Measurements from ENCODE around the gene PLXNB1.
A peak's percentile ranks its signal among the peaks of the same experiment; 100 is the strongest.
"Not testable (repeated sequence)": the region's sequence is repeated elsewhere in the genome, so short reads cannot be mapped to it uniquely, and the experiment has no call there.

PLXNB1 gene

GRCh38 chr3:48465531-48466378, 35.9 kb upstream of the PLXNB1 start:
- peak; percentile 96 for DNase-seq (ENCODE audit: low spot score)

GRCh38 chr3:48465237-48465530, 35.3 kb upstream of the PLXNB1 start:
- no peak for DNase-seq (ENCODE audit: low spot score)

- no peak for DNase-seq (ENCODE audit: low spot score)
Observed at GRCh38 chr3:48464713-48465221, 34.9 kb upstream of the PLXNB1 start.

- no peak for DNase-seq (ENCODE audit: low spot score)
Observed at GRCh38 chr3:48463703-48464102, 33.8 kb upstream of the PLXNB1 start.

GRCh38 chr3:48461767-48462166, 31.9 kb upstream of the PLXNB1 start:
- DNase-seq (ENCODE audit: low spot score) = not testable (repeated sequence)

DNA sequence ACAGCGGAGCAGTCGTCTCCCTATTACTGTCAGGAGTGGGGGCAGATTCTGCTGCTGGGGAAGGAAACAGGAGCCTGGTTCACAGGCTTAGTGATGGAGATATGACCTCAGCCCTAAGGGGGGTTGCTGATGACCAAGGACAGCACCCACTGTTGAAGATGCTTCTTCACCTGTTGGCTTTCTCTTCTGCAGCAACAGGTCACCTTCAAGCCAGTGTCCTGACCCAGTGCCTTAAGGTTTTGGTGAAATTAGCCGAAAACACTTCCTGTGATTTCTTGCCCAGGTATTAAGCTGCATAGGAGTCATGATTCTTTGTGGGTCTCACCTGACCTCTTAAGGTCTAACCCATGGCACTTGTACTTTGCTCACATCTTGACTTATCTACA, 30.6 kb upstream of the PLXNB1 start:
- DNase-seq (ENCODE audit: low spot score) = no peak

DNA sequence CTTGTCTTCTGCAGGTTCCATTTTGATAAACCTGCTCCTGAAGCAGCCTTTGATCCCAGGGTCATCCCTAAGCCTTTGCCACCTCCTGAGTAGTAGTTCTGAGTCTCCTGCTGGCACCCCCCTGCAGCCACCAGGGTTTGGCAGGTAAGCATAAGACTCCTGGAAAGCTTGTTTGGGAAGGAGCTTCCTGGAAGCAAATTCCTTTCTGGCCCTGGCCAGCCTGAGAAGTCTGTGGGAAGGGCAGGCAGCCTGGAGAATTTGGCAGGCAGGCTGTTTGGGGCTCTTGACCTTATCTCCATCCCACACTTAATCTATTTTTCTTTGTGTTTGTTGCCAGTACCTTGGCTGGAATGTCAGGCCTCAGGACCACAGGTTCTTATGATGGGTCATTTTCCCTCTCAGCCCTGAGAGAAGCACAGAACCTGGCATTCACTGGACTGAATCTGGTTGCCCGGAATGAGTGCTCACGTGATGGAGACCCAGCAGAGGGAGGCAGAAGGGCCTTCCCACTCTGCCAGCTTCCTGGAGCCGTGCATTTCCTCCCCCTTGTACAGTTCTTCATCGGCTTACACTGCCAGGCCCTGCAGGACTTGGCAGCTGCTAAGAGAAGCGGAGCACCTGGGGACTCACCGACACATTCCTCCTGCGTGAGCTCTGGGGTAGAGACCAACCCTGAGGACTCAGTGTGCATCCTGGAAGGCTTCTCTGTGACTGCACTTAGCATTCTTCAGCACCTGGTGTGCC, 30.1 kb upstream of the PLXNB1 start:
- DNase-seq (ENCODE audit: low spot score) = no peak

- DNase-seq (ENCODE audit: low spot score) = no peak
Observed at GRCh38 chr3:48459331-48459730, 29.4 kb upstream of the PLXNB1 start.

DNA sequence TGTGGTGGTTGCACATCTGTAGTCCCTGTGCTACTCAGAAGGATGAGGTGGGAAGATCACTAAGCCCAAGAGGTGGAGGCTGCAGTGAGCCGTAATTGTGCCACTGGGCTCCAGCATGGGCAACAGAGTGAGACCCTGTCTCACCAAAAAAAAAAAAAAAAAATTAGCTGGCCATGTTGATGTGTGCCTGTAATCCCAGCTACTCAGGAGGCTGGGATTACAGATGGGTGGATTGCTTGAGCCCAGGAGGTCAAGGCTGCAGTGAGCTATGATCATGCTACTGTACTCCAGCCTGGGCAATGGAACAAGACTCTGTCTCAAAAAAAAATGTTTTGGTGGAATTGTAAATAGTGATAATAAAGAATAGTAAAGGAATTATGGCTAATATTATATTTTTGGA, 26.6 kb upstream of the PLXNB1 start:
- DNase-seq (ENCODE audit: low spot score) = no peak

GRCh38 chr3:48451270-48451669, 21.4 kb upstream of the PLXNB1 start:
- DNase-seq (ENCODE audit: low spot score) = no peak

DNA sequence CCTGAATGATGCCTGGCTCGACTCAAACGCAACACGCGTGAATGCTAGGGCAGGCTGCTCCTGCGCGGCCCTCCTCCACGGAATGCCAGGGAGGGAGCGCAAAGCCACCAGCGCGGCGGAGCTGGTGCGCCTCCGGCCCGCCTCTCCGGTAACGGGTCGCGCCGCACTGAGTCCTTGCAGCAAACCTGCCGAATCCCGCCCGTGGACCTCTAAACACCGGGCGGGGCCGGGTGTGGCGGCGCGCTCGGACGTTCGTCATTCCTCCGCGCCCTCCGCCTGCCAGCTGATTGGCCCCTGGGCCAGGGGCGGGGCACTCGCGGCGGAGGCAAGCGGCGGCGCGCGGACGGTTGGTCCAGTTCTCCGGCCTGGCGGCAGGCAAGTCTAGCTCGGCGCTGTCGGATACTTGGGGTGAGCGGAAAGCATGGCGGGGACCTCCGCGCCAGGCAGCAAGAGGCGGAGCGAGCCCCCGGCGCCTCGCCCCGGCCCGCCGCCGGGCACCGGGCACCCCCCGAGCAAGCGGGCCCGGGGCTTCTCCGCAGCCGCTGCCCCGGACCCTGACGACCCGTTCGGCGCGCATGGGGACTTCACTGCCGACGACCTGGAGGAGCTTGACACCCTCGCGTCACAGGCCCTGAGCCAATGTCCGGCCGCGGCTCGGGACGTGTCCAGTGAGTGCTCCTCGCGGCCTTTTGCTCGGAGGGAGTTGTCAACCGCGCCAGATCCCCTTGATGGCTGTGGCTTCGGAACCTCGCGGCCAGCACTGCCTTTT, 16.7 kb upstream of the PLXNB1 start, which contains the start of gene ATRIP:
Gene ATRIP (plus strand): TSS at position 313 of the 769 bp plus-strand sequence. CDS start 109 bp downstream, at position 422.
- peak; percentile 89 for DNase-seq (ENCODE audit: low spot score)

DNA sequence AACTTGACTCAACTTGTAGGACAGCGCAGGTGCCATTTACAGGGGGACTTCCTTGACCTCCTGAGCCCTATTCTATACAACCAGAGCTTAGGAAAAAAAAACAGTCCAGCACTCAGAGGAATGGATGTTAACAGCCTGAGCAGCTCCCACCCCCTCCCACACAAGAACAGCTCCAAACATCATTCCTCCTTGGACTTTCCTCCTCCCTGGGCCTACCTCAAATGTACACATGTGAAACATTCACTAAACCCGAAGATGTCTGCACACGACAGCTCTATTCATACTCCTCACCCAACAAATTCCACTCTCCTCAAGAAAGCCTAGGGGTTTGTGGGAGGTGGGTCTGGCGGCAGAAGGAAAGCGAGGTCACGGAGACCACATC, 16.1 kb upstream of the PLXNB1 start:
- DNase-seq (ENCODE audit: low spot score) = no peak

GRCh38 chr3:48445277-48445882, 15.5 kb upstream of the PLXNB1 start:
- DNase-seq (ENCODE audit: low spot score) = no peak

- no peak for DNase-seq (ENCODE audit: low spot score)
Observed at GRCh38 chr3:48441940-48442339, 12.1 kb upstream of the PLXNB1 start.

DNA sequence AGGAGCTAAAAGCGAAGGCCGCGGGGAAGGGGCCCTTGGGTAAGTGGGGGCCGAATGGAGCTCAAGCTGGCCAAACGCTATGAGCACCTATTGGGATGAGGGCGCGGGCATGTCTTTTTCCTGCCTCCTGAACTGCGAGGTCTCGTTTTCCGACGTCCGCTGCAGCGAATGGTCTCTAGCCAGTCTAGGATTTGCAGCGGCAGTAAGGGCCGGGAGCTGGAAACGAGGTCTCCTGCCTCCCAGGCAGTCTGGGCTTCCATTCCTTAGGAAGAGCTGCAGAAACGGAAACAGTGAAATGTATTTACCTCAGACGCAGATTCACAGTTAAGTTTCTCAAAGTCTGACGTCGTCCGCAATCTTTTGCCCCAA, 10.7 kb upstream of the PLXNB1 start:
- DNase-seq (ENCODE audit: low spot score) = no peak

DNA sequence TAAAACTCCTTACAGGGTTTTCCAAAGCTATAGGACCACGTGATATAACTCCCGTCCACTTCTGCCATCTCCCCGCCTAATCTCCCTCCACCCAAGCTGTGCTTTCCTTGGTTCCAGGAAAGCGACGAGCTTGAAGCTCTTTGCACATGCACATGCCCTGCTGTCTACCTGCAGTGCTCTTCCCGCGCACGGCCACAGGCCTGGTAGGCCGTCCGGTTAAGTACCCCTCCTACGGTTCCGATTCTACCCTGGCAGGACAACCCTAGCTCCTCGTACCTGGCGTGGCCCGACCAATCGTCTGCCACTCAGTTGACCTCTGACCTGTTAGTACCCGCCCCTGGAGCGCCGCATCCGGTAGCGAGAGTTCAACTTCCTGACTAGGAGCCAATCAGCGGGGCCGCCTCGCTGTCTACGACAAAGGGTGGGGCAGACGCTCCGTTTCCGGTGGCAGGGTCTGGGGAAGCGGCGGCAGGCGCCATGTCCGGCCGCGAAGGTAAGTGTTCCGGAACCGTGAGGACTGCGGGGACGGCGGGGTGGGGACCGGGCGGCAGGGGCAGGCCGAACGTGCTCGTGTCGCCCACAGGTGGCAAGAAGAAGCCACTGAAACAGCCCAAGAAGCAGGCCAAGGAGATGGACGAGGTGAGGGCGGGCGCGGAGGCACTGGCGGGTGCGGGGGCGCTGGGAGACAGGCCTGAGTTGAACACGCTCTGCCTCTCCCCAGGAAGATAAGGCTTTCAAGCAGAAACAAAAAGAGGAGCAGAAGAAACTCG, 10.1 kb upstream of the PLXNB1 start, which contains the start of the genes CCDC51 and TMA7:
Gene CCDC51 (minus strand): TSS at position 300 of the 770 bp plus-strand sequence. CDS start 4,991 bp downstream, outside the sequence.
Gene TMA7 (plus strand): TSS at position 438 of the 770 bp plus-strand sequence. CDS start 40 bp downstream, at position 478.
- DNase-seq (ENCODE audit: low spot score) = peak; percentile 98

DNA sequence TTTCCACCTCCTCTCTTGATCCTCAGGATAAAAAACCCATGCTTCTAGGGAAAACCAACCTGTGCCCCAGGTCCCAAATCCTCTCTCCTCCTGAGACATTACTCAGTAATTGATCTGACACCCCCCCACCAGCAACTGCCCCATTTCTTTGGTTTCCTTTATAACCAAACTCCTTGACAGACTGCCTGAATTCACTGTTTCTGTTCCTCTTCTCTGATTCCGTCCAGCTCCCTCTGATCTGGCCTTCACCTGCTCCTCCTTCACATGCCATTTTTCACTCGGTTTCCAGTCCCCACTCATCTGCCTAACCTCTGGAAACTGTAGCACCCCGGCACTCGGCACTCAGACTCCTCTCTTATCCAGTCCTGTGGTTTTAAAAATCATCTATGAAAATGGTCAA, 7.9 kb upstream of the PLXNB1 start:
- DNase-seq (ENCODE audit: low spot score) = no peak

GRCh38 chr3:48436855-48437254, 7.0 kb upstream of the PLXNB1 start:
- DNase-seq (ENCODE audit: low spot score) = no peak

GRCh38 chr3:48436477-48436787, 6.5 kb upstream of the PLXNB1 start:
- no peak for DNase-seq (ENCODE audit: low spot score)

- DNase-seq (ENCODE audit: low spot score) = peak; percentile 83
Observed at GRCh38 chr3:48435774-48436476, 6.0 kb upstream of the PLXNB1 start.

DNA sequence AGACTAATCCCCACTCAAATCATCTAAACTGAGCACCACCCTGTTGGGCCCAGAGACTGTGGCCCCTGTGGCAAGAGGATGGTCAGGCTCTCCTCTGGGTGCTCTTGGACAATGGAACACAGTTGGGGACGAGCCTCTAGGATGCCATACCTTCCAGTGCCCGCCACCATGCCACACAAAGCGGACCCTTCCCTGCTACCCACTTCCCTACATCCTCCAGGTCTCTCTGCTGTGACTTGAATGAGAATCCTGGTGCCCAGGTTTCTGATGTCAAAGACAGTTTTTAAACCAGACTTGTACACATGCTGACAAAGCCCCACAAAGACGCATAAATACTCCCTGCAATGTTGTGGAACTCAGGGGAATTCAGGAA, 5.3 kb upstream of the PLXNB1 start:
- no peak for DNase-seq (ENCODE audit: low spot score)
